ENCODE results near the gene RUNX2.

- TF ChIP-seq POLR2A (IDR thresholded peaks at IDR 0.05), result no peak
- no peak for TF ChIP-seq CTCF (IDR thresholded peaks at IDR 0.05)
Observed at GRCh38 chr6:45493761-45494160, 165.6 kb downstream of the RUNX2 start.

Measured in esophagus squamous epithelium (tissue), 4 donors.